KOPT-K1 (cell line): ENCODE data around the gene GALNT7.

Experiments used
- H3K27ac ChIP-seq: fragments of 200-600 bp; sonication (generic); 2 replicates; pipeline ENCODE4 v1.5.1; 2016; ENCODE audit warnings: antibody characterized with exemption, mild to moderate bottlenecking, low read depth, low read length; ENCODE audit not compliant: poor library complexity, severe bottlenecking
- H3K36me3 ChIP-seq: fragments of 200-600 bp; sonication (generic); 2 replicates; pipeline ENCODE4 v1.5.1; 2017; ENCODE audit warnings: antibody characterized with exemption, mild to moderate bottlenecking, low read length, moderate library complexity; ENCODE audit not compliant: insufficient read depth
- H3K9me3 ChIP-seq: fragments of 200-600 bp; sonication (generic); 2 replicates; pipeline ENCODE4 v1.5.1; 2017; ENCODE audit warnings: antibody characterized with exemption, low read length, mild to moderate bottlenecking; ENCODE audit not compliant: insufficient read depth, poor library complexity, severe bottlenecking

The GALNT7 gene

GRCh38 chr4:173227756-173228155 is 59.1 kb downstream of the GALNT7 start:
- H3K27ac ChIP-seq = no peak overlapping the region

GRCh38 chr4:173230062-173230461 is 61.5 kb downstream of the GALNT7 start:
- H3K9me3 ChIP-seq = peaks cover 7% of the 10 kb centered on the region
- H3K36me3 ChIP-seq = peaks cover 8% of the 10 kb centered on the region; the same call in 1 of the 2 replicates
- H3K27ac ChIP-seq = no peak overlapping the region

More at GRCh38 chr4:173227756-173228155, 59.1 kb downstream of the GALNT7 start:
- H3K36me3 ChIP-seq = no peaks in the 10 kb centered on the region
- H3K9me3 ChIP-seq = no peaks in the 10 kb centered on the region

DNA sequence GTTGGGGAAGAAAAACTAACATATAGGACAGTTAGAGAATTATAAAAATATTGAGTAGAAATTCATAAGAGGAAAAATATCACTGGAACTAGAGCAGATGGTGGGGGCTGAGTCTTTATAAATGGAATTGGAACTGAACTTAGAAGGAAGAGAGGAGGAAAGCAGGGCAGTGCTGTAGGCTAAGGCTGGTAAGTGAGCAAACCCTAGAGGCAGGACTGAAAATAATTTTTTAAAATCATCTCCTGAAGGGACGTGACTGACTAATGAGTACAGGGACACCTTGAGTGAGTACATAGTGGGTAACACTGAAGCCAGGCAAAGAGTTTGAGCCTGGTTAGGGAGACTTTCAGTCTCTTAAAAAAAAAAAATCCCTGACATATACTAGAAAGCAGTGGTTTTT is 63.3 kb downstream of the GALNT7 start:
- H3K27ac ChIP-seq = no peak overlapping the region
- peaks cover 10% of the 10 kb centered on the region; the same call in 1 of the 2 replicates for H3K36me3 ChIP-seq
- H3K9me3 ChIP-seq = peaks cover 8% of the 10 kb centered on the region

- peaks cover 10% of the 10 kb centered on the region; the same call in 1 of the 2 replicates for H3K36me3 ChIP-seq
- H3K9me3 ChIP-seq = peaks cover 8% of the 10 kb centered on the region
These were observed 65.2 kb downstream of the GALNT7 start for GRCh38 chr4:173233857-173234256.

DNA sequence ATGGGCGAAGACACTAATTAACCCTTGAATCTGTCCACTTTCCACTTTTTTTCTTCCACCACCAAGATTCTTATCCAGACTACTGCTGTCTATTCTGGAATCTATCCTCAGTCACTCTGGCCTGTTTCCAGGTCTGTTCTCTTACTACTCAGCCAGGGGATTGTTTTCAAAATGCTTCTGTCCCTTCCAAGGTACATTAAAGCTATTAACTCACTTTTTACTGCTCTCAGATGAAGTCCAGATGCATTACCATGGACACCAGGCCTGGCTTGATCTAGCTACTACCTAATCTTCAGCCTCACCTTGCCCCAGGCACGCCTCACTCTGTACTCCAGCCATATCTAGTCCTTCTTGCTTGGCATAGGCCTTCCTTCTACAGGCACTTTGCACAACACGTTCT is 66.4 kb downstream of the GALNT7 start:
- no peak overlapping the region for H3K27ac ChIP-seq

More at GRCh38 chr4:173233857-173234256, 65.2 kb downstream of the GALNT7 start:
- no peak overlapping the region for H3K27ac ChIP-seq

DNA sequence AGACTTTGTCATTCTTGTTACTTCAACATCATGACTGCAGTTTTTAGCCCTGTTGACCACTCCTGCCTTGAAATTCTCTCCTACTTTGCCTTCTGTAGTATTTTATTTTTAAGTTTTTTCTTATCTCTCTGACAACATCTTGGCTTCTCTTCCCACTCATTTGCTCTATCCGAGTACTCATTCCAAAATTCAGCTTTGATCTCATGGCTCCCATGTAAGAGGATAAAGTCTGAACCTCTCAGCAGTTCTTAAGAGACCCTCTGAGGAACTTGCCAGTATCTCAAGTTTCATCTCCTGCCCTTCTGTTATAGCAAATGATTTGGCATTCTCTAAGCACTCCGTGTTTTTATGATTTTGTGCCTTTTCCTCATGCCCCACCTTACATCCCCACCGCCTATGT is 67.7 kb downstream of the GALNT7 start:
- Histone ChIP-seq H3K27ac (no peak overlapping the region), H3K9me3 (peaks cover 8% of the 10 kb centered on the region), H3K36me3 (peaks cover 10% of the 10 kb centered on the region; the same call in 1 of the 2 replicates)

More for the DNA sequence above, 66.4 kb downstream of the GALNT7 start:
- peaks cover 8% of the 10 kb centered on the region for H3K9me3 ChIP-seq
- H3K36me3 ChIP-seq = peaks cover 10% of the 10 kb centered on the region; the same call in 1 of the 2 replicates

DNA sequence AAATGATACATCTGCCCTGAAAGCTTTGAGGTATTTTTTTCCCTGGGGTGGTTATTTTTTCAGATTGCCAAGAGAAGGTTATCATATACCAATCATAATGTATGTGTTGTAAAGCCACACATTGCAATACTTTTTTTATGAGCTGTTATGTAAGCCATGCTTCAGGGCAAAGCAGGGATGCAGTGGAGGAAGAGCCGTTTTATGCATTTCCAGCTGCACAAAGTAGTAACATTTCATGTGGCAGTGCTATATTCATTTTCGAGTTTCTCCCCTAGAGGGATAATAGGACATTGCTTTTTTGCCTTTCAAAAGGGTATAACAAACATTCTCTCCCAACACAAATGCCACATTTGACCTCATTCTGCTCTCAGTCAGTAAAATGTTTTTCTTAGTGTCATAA is 68.5 kb downstream of the GALNT7 start:
- Histone ChIP-seq H3K9me3 (peaks cover 8% of the 10 kb centered on the region), H3K36me3 (peaks cover 10% of the 10 kb centered on the region; the same call in 1 of the 2 replicates), H3K27ac (no peak overlapping the region)

DNA sequence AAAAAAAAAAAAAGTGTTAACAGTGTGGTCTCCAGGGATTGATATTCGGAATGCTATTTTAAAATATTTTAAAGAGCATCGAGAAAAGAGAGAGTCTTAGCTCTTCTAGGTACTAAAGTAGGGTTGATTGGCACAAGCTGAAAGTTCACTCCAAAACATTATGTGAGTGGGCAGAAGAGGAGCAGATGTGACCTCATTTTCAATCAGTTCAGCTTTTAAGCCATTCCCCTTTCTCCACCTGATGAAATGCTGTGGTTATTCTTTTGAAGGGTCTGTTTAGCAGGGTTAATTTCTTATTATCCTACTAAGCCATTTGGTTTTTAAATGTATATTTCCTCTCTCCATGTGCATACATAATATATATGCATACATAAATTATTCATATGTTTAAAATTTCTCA is 69.2 kb downstream of the GALNT7 start:
- H3K9me3 ChIP-seq = peaks cover 8% of the 10 kb centered on the region
- H3K36me3 ChIP-seq = peaks cover 10% of the 10 kb centered on the region; the same call in 1 of the 2 replicates
- no peak overlapping the region for H3K27ac ChIP-seq

DNA sequence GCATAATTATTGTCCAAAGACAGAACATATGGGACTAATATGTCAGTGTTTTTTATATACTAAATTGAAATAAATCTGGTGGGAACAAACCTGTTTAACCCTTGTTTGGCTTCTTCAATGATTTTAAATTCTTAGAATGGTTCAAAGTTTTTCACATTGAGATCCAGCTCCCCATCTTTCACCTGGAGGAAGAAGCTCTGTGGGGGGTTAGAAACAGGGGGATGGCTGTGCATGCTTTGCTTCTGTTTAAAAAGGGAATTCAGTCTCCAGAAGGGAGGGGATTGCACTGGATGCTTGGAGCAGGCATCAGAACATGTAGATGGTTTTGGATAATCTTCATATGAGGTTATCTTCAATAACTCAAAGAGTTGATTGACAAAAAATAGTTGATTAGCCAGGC is 72.1 kb downstream of the GALNT7 start:
- Histone ChIP-seq H3K27ac (no peak overlapping the region), H3K36me3 (no peaks in the 10 kb centered on the region), H3K9me3 (no peaks in the 10 kb centered on the region)

- Histone ChIP-seq H3K27ac (no peak overlapping the region), H3K36me3 (peaks cover 2% of the 10 kb centered on the region; the same call in 1 of the 2 replicates), H3K9me3 (no peaks in the 10 kb centered on the region)
These were observed 74.0 kb downstream of the GALNT7 start for GRCh38 chr4:173242466-173243250.

DNA sequence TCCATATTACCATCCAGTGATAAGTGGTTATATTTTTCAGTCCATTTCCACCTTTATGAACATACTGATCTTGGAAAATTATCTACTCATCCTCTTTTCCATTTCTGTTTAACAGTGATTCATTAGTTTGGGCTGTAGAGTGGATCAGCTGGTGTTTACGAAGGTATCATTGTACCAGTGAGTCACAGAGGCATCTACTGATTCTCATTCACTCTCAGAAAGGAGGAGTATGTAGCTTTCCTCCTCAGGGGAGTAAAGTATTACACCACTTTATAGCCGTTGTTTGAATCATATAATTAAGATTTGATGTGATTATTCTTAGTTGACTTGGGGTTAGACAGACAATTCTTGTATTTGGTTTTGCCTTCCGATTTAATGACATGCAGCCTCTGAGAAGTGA is 74.7 kb downstream of the GALNT7 start:
- H3K27ac ChIP-seq = no peak overlapping the region
- peaks cover 7% of the 10 kb centered on the region; the same call in 1 of the 2 replicates for H3K36me3 ChIP-seq

DNA sequence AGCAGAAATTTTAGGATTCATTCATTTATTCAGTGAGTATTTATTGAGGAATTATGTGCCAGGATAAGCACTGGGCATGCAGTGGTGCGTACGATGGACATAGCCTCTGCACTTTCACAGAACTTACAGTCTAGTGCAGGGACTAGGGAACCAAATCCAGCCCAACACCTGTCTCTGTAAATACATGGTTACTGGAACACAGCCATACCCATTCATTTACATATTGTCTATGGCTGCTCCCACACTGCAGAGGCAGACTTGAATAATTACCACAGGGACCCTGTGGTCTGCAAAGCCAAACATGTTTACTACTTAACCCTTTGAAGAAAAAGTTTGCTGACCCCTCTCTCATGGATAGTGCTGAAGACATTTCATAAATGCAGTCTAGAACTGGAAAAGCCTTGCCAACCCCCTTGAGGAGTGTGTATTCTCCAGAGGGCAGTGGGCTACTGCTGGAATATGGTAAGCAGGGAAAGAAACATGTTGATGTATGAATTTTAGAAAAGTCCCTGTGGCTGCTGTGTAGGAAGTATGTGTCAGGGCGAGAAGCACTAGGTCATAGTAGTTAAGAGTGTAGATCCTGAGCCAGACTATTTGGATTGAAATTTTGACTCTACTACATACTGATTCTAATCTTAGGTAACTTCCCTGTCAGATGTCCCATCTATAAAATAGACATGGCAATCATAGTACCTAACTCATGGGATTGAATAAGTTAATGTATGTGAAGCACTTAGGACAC is 75.5 kb downstream of the GALNT7 start:
- Histone ChIP-seq H3K36me3 (peaks cover 7% of the 10 kb centered on the region; the same call in 1 of the 2 replicates), H3K27ac (no peak overlapping the region), H3K9me3 (no peaks in the 10 kb centered on the region)

More for the DNA sequence above, 74.7 kb downstream of the GALNT7 start:
- H3K9me3 ChIP-seq = no peaks in the 10 kb centered on the region

DNA sequence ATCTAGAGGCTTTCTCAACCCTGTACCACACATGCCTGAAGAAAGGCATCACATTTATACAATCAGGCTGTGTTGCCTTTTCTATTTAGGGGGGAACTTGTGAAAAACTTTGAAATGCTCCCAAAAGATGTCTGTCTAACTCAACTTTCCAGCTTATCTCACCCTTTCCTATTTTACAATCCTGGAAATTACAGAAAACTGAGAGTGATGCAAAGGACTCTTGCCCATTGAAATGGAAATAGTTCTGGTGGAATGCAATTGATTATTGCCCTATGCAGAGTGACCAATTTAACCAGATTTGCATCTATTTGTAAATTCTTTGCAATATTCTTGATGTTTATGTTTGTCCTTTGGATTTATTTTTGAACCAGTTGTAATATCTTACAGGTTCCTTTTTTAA is 77.3 kb downstream of the GALNT7 start:
- no peak overlapping the region for H3K27ac ChIP-seq
- H3K36me3 ChIP-seq = peaks cover 11% of the 10 kb centered on the region; the same call in 1 of the 2 replicates
- no peaks in the 10 kb centered on the region for H3K9me3 ChIP-seq

- H3K36me3 ChIP-seq = peaks cover 11% of the 10 kb centered on the region; the same call in 1 of the 2 replicates
- H3K9me3 ChIP-seq = no peaks in the 10 kb centered on the region
- no peak overlapping the region for H3K27ac ChIP-seq
These were observed 78.1 kb downstream of the GALNT7 start for GRCh38 chr4:173246719-173247118.

DNA sequence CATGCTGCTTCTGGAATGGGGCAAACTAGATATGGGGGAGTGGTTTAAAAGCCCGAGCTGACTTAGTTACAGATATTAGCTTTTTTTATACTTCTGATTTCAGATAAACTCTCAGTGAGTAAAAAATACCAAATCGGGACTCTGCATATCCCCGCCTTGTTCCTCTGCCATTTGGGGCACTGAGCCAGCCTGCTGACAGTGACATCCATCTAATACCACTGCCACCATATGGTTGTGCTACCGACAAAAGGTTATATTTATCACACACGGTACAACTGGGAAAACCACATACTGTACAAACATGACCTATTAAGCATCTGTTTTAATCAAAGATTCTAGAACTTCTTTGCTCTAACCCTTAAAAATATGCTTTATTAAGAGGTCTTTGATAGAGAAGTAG is 78.7 kb downstream of the GALNT7 start:
- H3K9me3 ChIP-seq = no peaks in the 10 kb centered on the region
- H3K36me3 ChIP-seq = peaks cover 11% of the 10 kb centered on the region; the same call in 1 of the 2 replicates
- no peak overlapping the region for H3K27ac ChIP-seq
